ENCODE data around the gene FAM193B.

Gene FAM193B

GRCh38 chr5:177491983-177492746 lies 62.2 kb downstream of the FAM193B start:
- Histone ChIP-seq H4K91ac (ENCODE audit: low read depth, low read length) (no peak overlapping the region), H3K4me1 (ENCODE audit: control insufficient read depth in 1 of 2, insufficient read depth in 2 of 2, low read length in 2 of 2) (peaks cover 34 to 46% of the 10 kb centered on the region in 2 experiments), H3K14ac (ENCODE audit: low read length) (no peak overlapping the region), H3K9ac (ENCODE audit: low read length) (no peak overlapping the region), H3K36me3 (ENCODE audit: control insufficient read depth in 1 of 2, insufficient read depth in 2 of 2, low read length in 2 of 2) (peaks cover 80 to 83% of the 10 kb centered on the region in 2 experiments), H4K8ac (ENCODE audit: low read depth, low read length) (no peak overlapping the region), H2AFZ (ENCODE audit: insufficient read depth, low read length, poor library complexity) (no peak overlapping the region), H3K27ac (ENCODE audit: low read depth, low read length) (no peak overlapping the region), H3K27me3 (ENCODE audit: insufficient read depth, low read length) (no peaks in the 10 kb centered on the region), H2BK5ac (ENCODE audit: low read depth, low read length, poor library complexity) (no peak overlapping the region), H4K12ac (ENCODE audit: low read depth, low read length) (no peak overlapping the region), H3K4ac (ENCODE audit: low read depth, low read length) (peak overlapping the region; percentile 8), H3K9me3 (ENCODE audit: insufficient read depth, low read depth, low read length) (no peaks in the 10 kb centered on the region), H2BK120ac (ENCODE audit: insufficient read depth, low read length, poor library complexity) (no peak overlapping the region), H2AK5ac (ENCODE audit: low read length) (no peak overlapping the region), H3K79me2 (ENCODE audit: control insufficient read depth, insufficient read depth, low read length, poor library complexity) (peaks cover 18% of the 10 kb centered on the region), H3K79me1 (ENCODE audit: low read length) (peaks cover 36% of the 10 kb centered on the region), H3K23ac (ENCODE audit: low read length) (no peak overlapping the region), H3K4me3 (ENCODE audit: low read depth, low read length) (no peak overlapping the region), H3K4me2 (ENCODE audit: low read length) (no peak overlapping the region), H3K18ac (ENCODE audit: low read length) (peak overlapping the region; percentile 32), H2BK12ac (ENCODE audit: low read length) (no peak overlapping the region)
- DNase-seq, result no peak
- WGBS (ENCODE audit: extremely low coverage, insufficient coverage, insufficient read length), result no CpG with 5 or more reads among the region's 54 CpGs

GRCh38 chr5:177491429-177491945 lies 62.9 kb downstream of the FAM193B start:
- H4K91ac ChIP-seq (ENCODE audit: low read depth, low read length), result no peak overlapping the region
- peaks cover 83 to 88% of the 10 kb centered on the region in 2 experiments for H3K36me3 ChIP-seq (ENCODE audit: control insufficient read depth in 1 of 2, insufficient read depth in 2 of 2, low read length in 2 of 2)
- H3K14ac ChIP-seq (ENCODE audit: low read length), result no peak overlapping the region
- no peak overlapping the region for H2BK12ac ChIP-seq (ENCODE audit: low read length)
- H3K9me3 ChIP-seq (ENCODE audit: insufficient read depth, low read depth, low read length), result no peaks in the 10 kb centered on the region
- H3K4ac ChIP-seq (ENCODE audit: low read depth, low read length), result no peak overlapping the region
- peaks cover 34 to 45% of the 10 kb centered on the region in 2 experiments for H3K4me1 ChIP-seq (ENCODE audit: control insufficient read depth in 1 of 2, insufficient read depth in 2 of 2, low read length in 2 of 2)
- H3K79me1 ChIP-seq (ENCODE audit: low read length), result peaks cover 31% of the 10 kb centered on the region
- peak overlapping the region; percentile 38 for H2AK5ac ChIP-seq (ENCODE audit: low read length)
- H3K23ac ChIP-seq (ENCODE audit: low read length), result no peak overlapping the region
- no peak overlapping the region for H4K12ac ChIP-seq (ENCODE audit: low read depth, low read length)
- H3K18ac ChIP-seq (ENCODE audit: low read length), result peak overlapping the region; percentile 63
- H3K4me2 ChIP-seq (ENCODE audit: low read length), result no peak overlapping the region
- no peak overlapping the region for H3K27ac ChIP-seq (ENCODE audit: low read depth, low read length)
- no peak overlapping the region for H2BK120ac ChIP-seq (ENCODE audit: insufficient read depth, low read length, poor library complexity)
- no peak overlapping the region for H4K8ac ChIP-seq (ENCODE audit: low read depth, low read length)
- no peaks in the 10 kb centered on the region for H3K27me3 ChIP-seq (ENCODE audit: insufficient read depth, low read length)
- no peak overlapping the region for H3K9ac ChIP-seq (ENCODE audit: low read length)
- peaks cover 14% of the 10 kb centered on the region for H3K79me2 ChIP-seq (ENCODE audit: control insufficient read depth, insufficient read depth, low read length, poor library complexity)
- no peak overlapping the region for H2AFZ ChIP-seq (ENCODE audit: insufficient read depth, low read length, poor library complexity)
- H2BK5ac ChIP-seq (ENCODE audit: low read depth, low read length, poor library complexity), result no peak overlapping the region
- no CpG with 5 or more reads among the region's 43 CpGs for WGBS (ENCODE audit: extremely low coverage, insufficient coverage, insufficient read length)
- peak; percentile 61 to 73 for DNase-seq
- H3K4me3 ChIP-seq (ENCODE audit: low read depth, low read length), result no peak overlapping the region

GRCh38 chr5:177490992-177491391 lies 63.4 kb downstream of the FAM193B start:
- WGBS (ENCODE audit: extremely low coverage, insufficient coverage, insufficient read length), result no CpG with 5 or more reads among the region's 16 CpGs
- no peak overlapping the region for H4K12ac ChIP-seq (ENCODE audit: low read depth, low read length)
- H3K4me1 ChIP-seq (ENCODE audit: control insufficient read depth in 1 of 2, insufficient read depth in 2 of 2, low read length in 2 of 2), result peaks cover 32 to 41% of the 10 kb centered on the region in 2 experiments
- H3K4ac ChIP-seq (ENCODE audit: low read depth, low read length), result no peak overlapping the region
- H2BK12ac ChIP-seq (ENCODE audit: low read length), result no peak overlapping the region
- H3K18ac ChIP-seq (ENCODE audit: low read length), result no peak overlapping the region
- H3K27me3 ChIP-seq (ENCODE audit: insufficient read depth, low read length), result no peaks in the 10 kb centered on the region
- no peak overlapping the region for H3K23ac ChIP-seq (ENCODE audit: low read length)
- no peak overlapping the region for H3K9ac ChIP-seq (ENCODE audit: low read length)
- no peak overlapping the region for H2BK5ac ChIP-seq (ENCODE audit: low read depth, low read length, poor library complexity)
- peaks cover 9% of the 10 kb centered on the region for H3K79me2 ChIP-seq (ENCODE audit: control insufficient read depth, insufficient read depth, low read length, poor library complexity)
- no peak overlapping the region for H2BK120ac ChIP-seq (ENCODE audit: insufficient read depth, low read length, poor library complexity)
- no peak overlapping the region for H3K27ac ChIP-seq (ENCODE audit: low read depth, low read length)
- no peaks in the 10 kb centered on the region for H3K9me3 ChIP-seq (ENCODE audit: insufficient read depth, low read depth, low read length)
- no peak overlapping the region for H2AFZ ChIP-seq (ENCODE audit: insufficient read depth, low read length, poor library complexity)
- no peak overlapping the region for H3K4me2 ChIP-seq (ENCODE audit: low read length)
- H3K14ac ChIP-seq (ENCODE audit: low read length), result no peak overlapping the region
- H3K4me3 ChIP-seq (ENCODE audit: low read depth, low read length), result no peak overlapping the region
- no peak overlapping the region for H4K91ac ChIP-seq (ENCODE audit: low read depth, low read length)
- H2AK5ac ChIP-seq (ENCODE audit: low read length), result no peak overlapping the region
- no peak for DNase-seq
- peaks cover 26% of the 10 kb centered on the region for H3K79me1 ChIP-seq (ENCODE audit: low read length)
- peaks cover 86 to 90% of the 10 kb centered on the region in 2 experiments for H3K36me3 ChIP-seq (ENCODE audit: control insufficient read depth in 1 of 2, insufficient read depth in 2 of 2, low read length in 2 of 2)
- no peak overlapping the region for H4K8ac ChIP-seq (ENCODE audit: low read depth, low read length)

GRCh38 chr5:177490311-177490991 lies 63.9 kb downstream of the FAM193B start:
- no peaks in the 10 kb centered on the region for H3K9me3 ChIP-seq (ENCODE audit: insufficient read depth, low read depth, low read length)
- no peak overlapping the region for H2BK12ac ChIP-seq (ENCODE audit: low read length)
- no peak overlapping the region for H4K91ac ChIP-seq (ENCODE audit: low read depth, low read length)
- no CpG with 5 or more reads among the region's 15 CpGs for WGBS (ENCODE audit: extremely low coverage, insufficient coverage, insufficient read length)
- no peak overlapping the region for H3K27ac ChIP-seq (ENCODE audit: low read depth, low read length)
- H3K4ac ChIP-seq (ENCODE audit: low read depth, low read length), result no peak overlapping the region
- no peak overlapping the region for H3K18ac ChIP-seq (ENCODE audit: low read length)
- H3K14ac ChIP-seq (ENCODE audit: low read length), result no peak overlapping the region
- H3K4me2 ChIP-seq (ENCODE audit: low read length), result no peak overlapping the region
- H2AK5ac ChIP-seq (ENCODE audit: low read length), result no peak overlapping the region
- H4K8ac ChIP-seq (ENCODE audit: low read depth, low read length), result no peak overlapping the region
- H3K27me3 ChIP-seq (ENCODE audit: insufficient read depth, low read length), result no peaks in the 10 kb centered on the region
- H2BK120ac ChIP-seq (ENCODE audit: insufficient read depth, low read length, poor library complexity), result no peak overlapping the region
- no peak overlapping the region for H2AFZ ChIP-seq (ENCODE audit: insufficient read depth, low read length, poor library complexity)
- DNase-seq, result no peak
- H3K36me3 ChIP-seq (ENCODE audit: control insufficient read depth in 1 of 2, insufficient read depth in 2 of 2, low read length in 2 of 2), result peaks cover 87 to 89% of the 10 kb centered on the region in 2 experiments
- H2BK5ac ChIP-seq (ENCODE audit: low read depth, low read length, poor library complexity), result no peak overlapping the region
- peaks cover 7% of the 10 kb centered on the region for H3K79me2 ChIP-seq (ENCODE audit: control insufficient read depth, insufficient read depth, low read length, poor library complexity)
- no peak overlapping the region for H3K23ac ChIP-seq (ENCODE audit: low read length)
- H4K12ac ChIP-seq (ENCODE audit: low read depth, low read length), result no peak overlapping the region
- peaks cover 26 to 35% of the 10 kb centered on the region in 2 experiments for H3K4me1 ChIP-seq (ENCODE audit: control insufficient read depth in 1 of 2, insufficient read depth in 2 of 2, low read length in 2 of 2)
- no peak overlapping the region for H3K4me3 ChIP-seq (ENCODE audit: low read depth, low read length)
- H3K9ac ChIP-seq (ENCODE audit: low read length), result no peak overlapping the region
- peaks cover 21% of the 10 kb centered on the region for H3K79me1 ChIP-seq (ENCODE audit: low read length)
